ENCODE measurements around the gene ZBTB49.
"Not testable (repeated sequence)": the region's sequence is repeated elsewhere in the genome, so short reads cannot be mapped to it uniquely, and the experiment has no call there.

The ZBTB49 gene, protein sequence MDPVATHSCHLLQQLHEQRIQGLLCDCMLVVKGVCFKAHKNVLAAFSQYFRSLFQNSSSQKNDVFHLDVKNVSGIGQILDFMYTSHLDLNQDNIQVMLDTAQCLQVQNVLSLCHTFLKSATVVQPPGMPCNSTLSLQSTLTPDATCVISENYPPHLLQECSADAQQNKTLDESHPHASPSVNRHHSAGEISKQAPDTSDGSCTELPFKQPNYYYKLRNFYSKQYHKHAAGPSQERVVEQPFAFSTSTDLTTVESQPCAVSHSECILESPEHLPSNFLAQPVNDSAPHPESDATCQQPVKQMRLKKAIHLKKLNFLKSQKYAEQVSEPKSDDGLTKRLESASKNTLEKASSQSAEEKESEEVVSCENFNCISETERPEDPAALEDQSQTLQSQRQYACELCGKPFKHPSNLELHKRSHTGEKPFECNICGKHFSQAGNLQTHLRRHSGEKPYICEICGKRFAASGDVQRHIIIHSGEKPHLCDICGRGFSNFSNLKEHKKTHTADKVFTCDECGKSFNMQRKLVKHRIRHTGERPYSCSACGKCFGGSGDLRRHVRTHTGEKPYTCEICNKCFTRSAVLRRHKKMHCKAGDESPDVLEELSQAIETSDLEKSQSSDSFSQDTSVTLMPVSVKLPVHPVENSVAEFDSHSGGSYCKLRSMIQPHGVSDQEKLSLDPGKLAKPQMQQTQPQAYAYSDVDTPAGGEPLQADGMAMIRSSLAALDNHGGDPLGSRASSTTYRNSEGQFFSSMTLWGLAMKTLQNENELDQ

DNA sequence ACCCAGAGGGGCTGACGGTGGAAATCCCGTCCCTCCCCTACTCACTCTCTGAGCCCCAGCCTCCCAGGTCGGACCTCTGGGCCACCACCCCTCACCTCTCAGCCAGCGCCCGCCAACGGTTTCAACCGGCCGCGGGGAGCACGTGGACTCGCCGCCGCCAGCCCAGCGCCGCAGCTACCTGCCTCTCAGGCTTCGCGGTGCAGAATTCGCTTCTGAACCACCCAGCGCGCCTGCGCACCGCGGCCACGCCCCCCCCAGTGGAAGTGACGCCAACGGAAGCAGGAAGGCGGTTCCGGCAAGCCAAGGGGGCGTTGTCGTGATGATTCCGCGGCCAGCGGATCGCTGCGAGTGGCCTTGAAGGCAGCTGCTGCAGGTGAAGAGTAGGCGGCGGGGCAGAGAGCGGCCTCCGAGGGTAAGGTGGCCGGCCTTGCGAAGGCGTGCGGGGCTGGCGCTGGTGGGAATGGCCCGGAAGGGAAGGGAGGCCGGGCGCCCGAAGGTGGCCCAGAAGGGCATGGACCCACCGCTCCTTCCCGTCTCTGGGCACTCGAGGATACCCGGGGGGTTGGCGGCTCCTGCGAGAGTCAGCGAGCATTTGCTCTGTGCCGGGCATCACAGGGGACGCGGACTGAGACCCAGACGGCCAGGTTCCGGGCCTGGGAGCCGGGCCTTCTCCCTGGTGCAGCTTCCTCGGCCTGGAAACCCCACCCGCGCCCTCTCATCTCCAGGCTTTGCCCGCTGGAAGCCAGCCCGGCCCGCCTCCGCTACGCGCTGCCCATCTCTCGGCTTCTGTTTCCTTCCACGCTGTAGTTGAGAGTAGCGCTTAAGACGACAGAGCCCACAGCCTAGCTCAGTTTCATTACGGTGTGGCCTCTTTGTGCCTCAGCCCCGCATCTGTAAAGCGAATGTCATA is at the start of gene ZBTB49, which contains the start of gene LYAR:
ZBTB49 (plus strand) TSS at position 311 of the 910 bp plus-strand sequence. CDS start 9,695 bp downstream, outside the sequence.
LYAR (minus strand) TSS at position 214 of the 910 bp plus-strand sequence. CDS start 6,412 bp downstream, outside the sequence.
- DNase-seq (ENCODE audit: low spot score), result peak; percentile 89

DNA sequence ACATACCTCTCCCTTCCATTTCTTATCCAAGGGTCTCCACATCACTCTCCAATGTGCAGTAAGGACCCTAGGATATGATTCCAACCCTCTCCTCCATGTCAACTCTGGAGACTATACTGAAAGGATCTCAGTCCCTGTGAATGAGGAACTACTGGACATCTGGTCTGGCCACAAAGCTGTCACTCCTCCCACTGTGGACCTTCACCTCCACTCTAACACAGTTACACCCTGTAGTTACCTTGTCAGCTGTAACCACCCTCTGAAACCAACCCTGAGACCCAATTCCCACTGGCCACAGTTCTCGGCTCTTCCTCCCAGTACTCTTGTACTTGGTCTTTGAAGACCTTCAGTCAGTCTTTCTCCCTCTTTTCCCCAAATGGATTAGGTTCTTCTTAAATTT is 44.9 kb upstream of the ZBTB49 start:
- no peak for DNase-seq (ENCODE audit: low spot score)

DNA sequence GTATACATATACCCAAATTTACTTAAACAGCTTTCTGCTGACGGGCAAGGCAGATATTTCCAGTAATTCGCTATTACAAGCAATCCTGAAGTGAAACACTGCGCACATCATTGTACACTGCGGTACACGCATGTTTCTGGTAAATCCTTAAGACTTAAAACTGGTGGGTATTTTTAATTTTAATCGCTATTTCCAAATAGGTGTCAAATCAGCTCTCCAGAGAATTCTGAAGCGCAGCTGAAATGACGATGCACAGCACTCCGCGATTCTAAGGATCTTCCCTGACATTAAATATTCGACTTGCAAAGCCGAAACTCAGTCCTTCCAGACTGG is 42.4 kb upstream of the ZBTB49 start:
- no peak for DNase-seq (ENCODE audit: low spot score)

DNA sequence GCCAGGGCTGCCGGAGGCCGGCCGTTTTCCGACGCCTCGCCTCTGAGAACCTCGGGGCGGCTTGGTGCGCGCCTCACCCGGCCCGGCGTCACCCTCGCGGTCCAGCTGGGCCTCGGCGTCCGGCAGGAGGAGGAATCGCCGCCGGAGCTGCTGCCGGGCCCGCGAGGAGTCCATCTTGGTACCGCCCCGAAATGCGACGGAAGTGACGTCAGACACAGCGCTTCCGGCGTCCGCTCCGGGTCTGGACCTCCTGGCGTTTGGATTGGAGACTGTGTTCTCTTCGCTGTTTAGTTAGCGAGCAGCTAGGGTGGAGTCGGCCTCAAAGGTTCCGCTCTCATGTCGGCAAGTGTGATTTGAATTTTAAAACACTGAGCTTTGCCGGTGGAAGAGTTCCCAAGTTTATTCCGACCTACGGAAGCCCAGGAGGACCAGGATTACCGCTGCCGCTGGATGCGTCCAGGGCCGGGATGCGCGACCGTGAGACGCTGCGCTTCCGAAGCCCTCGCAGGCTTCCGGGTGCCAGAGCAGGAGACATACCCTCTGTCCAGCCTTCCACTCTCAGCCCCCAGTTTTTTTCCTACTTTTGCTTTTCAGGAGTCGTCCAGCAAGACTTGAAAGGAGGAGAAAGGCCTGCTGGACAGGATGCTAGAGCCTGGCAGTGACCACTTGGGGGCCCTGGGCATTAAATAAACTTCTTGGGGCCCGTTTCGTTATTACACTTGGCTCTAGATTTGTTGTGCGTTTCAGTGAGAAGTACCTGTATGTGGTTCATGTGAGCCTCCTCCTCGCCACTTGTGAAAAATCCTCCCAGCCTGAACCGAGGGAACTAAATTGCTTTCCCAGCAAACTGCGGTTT is 41.8 kb upstream of the ZBTB49 start, which contains the start of gene TMEM128:
TMEM128 (minus strand) TSS at position 195 of the 856 bp plus-strand sequence; CDS start at position 174, 21 bp downstream.
- peak; percentile 95 for DNase-seq (ENCODE audit: low spot score)

DNA sequence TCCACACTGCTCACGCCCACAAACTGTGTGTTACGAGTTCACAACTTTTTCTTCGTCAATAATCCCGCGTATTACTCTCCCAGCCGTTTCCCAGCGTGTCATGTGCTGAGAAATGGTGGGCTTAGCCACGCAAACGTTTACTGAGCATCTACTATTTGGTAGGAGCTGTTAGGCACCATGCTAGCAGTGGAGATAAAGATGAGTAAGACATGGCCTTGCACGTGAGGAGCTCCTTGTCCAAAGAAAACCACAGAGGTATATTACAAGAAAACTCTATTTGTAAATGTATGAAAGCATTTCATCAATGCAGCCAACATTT is 41.2 kb upstream of the ZBTB49 start:
- no peak for DNase-seq (ENCODE audit: low spot score)

DNA sequence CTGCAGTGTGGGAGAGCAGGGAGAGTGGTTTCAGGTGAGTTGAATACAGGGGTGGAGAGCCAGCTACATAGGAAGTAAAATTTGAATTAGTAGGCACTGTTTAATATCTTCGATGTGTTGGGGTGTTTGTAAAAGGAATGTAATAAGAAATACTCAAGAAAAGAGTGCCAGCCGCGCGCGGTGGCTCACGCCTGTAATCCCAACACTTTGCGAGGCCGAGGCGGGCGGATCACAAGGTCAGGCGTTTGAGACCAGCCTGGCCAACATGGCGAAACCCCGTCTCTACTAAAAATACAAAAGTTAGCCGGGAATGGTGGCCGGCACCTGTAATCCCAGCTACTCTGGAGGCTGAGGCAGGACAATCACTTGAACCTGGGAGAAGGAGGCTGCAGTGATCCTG is 40.7 kb upstream of the ZBTB49 start:
- DNase-seq (ENCODE audit: low spot score), result not testable (repeated sequence)

DNA sequence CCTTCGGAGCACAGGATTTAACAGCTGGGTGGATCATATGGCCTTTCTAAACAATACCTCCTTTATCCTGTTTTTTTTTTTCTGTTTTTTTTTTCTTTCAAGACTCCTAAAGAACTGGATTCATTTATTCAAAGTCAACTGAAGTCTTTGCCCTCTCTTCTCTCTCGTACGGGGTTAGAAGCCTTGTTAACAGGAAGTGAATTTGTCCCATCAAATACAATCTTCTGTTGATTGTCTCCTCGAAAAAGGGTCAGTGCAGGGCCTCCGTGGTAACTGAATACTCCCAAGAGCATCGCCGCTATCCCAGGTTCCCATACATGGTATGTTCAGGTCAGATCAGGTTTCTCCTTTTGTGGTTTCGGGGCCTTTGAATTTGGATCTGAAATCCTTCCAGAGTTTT is 40.2 kb upstream of the ZBTB49 start:
- DNase-seq (ENCODE audit: low spot score), result no peak

DNA sequence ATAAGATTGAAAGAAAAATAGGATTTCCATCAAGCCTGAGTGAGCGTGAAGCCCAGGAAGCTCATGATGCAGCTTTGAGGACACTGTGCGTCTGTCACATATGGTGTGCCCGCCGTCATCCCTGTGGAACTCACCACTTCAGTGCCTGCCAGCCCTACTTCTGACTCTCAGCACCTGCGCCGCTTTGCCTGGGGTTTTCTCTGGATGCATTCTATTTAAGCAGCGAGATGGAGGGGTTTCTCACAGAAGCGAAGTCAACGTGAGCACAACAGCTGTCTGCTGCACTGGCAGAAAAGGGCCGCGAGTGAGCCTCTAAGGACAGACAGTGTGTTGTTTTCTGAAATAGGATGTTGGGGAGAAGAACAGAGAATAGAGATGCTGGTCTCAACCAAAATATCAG is 35.9 kb upstream of the ZBTB49 start:
- DNase-seq (ENCODE audit: low spot score), result no peak

DNA sequence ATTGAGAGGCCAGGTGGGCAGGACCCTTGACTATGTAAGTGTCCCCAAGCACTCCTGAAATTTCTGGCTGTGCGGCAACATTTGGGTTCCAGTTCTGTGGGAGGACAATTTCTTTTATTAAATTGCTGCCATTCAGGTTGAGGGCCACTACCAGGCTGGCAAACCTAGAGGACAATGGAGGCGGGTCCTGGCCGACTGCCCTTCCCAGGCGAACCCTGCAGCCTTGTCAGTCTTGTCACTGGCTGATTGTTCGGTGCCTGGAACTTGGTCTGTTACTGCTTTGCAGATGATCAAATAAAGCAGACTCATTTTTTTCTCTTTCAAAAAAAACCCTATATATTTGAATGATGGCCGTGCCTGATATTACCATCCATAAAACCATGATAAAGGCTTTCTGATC is 35.4 kb upstream of the ZBTB49 start:
- peak; percentile 69 for DNase-seq (ENCODE audit: low spot score)

DNA sequence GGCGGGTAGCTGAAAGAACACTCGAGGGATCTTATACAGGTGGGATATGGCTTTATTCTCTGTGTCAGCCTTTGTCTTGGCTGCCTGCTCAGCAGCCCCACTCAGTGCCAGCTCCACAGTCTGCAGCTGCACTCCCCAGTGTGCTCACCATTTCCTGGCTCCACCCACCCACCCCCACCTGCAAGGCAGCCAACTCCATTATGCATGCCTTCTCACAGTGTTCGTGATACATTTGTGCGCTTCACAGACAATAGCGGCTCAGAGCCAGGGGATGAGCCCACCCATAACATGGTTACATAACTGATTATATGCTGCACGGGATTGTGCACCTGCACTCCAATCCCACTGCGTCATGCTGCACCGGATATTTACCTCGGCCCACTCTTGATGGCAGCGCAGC is 33.3 kb upstream of the ZBTB49 start:
- DNase-seq (ENCODE audit: low spot score), result peak; percentile 26

DNA sequence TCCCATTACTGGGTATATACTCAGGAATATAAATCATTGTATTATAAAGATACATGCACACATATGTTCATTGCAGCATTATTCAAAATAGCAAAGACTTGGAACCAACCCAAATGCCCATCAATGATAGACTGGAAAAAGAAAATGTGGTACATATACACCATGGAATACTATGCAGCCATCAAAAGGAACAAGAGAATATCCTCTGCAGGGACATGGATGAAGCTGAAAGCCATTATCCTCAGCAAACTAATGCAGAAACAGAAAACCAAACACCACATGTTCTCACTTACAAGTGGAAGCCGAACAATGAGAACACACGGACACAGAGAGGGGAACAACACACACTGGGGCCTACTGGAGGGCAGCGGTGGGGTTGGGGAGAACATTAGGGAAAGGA is 32.3 kb upstream of the ZBTB49 start:
- DNase-seq (ENCODE audit: low spot score), result not testable (repeated sequence)

DNA sequence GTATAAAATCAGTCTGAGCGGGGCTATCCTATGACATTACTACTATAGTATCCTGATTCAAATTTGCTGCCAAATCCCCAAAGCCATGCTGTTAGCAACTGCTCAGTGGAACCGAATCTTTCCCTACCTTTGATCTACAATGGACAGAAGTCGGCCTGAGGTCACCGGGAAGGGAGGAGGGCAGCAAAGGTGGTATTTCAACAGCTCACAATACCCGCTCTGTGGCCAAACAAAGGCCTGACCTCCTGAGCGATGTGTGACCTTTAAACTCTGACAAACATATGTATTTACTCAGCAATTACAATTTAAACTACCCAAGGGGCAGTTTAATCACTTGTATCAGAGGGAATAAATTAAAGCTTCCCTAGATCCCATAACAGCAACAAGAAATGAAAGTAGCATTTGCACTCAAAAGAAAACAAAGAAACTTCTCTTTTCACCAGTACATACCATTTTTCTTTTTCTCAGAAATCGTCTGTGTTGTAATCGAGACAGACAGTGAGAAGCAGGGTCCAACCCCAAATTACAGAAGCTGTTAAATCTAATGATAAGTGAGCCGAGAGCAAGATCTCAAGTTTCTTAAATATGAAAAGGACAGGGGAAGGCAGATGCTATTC is 30.5 kb upstream of the ZBTB49 start:
- DNase-seq (ENCODE audit: low spot score), result no peak

DNA sequence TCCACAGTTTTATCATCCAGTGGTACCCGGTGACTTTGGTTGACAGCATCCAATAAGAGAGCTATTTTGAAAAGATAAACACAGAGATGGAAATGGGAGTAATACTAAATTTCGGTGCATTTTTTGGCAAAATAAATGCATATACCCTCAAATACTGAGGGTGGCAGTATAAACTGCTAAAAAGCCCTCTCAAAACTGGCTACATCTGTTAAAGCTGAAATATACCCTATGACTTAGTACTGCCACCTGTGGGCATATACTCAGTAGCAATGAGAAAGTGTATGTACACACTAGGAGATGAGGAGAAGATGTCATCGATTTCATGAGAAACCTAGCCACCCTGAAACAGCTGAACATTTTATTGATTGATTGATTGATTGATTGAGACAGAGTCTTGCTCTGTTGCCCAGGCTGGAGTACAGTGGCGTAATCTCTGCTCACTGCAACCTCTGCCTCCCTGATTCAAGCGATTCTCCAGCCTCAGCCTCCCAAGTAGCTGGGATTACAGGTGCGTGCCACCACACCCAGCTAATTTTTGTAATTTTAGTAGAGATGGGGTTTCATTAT is 29.8 kb upstream of the ZBTB49 start:
- DNase-seq (ENCODE audit: low spot score), result no peak

DNA sequence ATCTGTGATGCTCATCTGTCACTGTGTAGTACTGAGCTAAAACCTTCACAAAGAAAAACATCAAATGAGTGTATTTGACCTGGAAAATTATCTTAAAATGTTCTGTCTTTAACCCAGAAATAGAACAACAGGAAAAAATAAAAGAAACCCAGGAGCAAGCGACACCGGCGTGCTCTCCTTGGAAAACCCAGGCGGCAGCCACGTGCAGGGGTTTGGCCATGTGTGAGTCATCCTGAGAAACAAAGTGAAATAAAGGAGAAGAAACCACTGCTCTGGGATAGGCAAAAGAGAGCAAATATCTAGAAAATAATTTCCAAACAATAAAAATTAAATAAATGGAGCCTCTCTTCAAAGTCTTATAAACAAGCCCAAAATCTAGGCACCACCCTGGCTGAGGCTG is 22.1 kb upstream of the ZBTB49 start:
- no peak for DNase-seq (ENCODE audit: low spot score)

DNA sequence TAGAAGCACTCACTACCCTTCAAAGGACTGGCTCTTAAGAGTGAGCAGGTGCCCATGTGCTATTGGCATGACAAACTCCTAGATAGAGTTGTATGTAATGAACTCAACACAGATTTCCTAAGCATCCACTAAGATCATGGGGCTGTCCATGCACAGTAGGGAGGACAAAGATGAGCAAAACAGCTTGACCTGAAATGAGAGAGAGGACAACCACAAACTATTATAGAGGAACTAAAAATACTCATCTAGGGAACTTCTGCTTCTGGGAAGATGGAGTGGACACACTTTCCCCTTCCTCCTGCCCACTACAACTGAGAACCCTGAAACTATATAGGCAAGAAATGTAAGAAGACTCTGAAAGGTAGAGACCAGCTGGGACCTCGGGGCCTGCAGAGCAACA is 21.3 kb upstream of the ZBTB49 start:
- DNase-seq (ENCODE audit: low spot score), result no peak

DNA sequence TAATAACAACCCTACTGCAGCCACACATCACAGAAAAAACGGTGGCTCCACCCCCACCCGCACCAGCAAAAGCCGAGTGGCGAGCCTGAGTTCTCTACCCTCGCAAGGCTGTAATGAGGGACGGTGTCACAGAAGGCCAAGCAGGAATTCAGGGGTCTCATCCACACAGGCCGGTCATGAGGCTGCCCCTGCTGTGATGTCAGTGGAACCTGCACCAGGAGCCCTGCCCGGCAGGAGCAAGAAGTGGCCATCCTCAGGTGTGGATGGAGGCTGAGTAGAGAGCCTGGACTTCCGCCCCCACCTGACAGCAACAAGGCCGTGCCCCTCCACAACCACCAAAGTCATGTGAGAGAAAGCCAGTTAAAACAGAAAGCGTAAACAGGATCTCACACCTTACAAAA is 20.7 kb upstream of the ZBTB49 start:
- DNase-seq (ENCODE audit: low spot score), result no peak

DNA sequence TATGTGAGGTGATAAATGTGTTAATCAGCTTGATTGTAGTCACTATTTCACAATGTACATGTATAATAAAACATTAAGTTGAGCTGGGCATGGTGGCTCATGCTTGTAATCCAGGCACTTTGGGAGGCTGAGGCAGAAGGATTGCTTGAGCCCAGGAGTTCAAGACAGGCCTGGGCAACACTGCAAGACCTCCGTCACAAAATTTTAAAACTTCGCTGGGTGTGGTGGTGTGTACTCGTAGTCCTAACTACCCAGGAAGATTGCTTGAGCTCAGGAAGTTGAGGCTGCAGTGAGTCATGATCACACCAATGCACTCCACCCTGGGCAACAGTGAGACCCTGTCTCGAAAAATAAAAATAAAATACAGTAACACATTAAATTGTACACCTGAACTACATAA is 20.2 kb upstream of the ZBTB49 start:
- no peak for DNase-seq (ENCODE audit: low spot score)

DNA sequence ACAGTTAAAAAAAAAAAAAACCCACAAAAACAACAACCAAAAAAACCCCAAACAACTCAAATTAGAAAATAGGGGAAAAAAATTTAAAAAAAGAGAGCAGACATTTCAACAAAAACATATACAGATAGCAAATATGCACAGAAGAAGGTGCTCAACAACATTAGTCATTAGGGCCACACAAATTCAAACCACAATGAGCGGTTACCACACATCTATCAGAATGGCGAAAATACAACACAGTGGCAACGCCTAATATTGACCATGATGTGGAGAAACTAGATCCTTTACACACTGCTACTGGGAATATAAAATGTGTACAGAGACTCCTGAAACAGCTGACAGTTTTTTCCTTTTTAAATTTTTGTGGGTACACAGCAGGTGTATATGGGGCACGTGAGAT is 19.5 kb upstream of the ZBTB49 start:
- DNase-seq (ENCODE audit: low spot score), result no peak

DNA sequence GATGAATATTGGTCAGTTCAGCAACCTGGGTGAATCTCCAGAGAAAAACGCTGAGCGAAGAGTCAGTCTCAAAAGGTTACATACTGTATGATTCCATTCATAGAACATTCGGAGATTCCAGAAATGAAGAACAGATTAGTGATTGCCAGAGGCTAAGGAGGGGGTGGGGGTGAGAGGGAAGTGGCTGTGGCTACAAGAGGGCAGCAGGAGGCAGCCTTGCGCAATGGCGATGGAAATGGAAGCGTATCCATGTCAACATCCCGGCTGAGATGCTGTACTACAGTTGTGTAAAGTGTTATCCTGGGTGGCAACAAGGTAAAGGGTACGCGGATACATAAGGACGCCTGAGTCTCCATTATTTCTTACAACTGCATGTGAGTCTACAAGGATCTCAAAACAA is 18.1 kb upstream of the ZBTB49 start:
- no peak for DNase-seq (ENCODE audit: low spot score)

DNA sequence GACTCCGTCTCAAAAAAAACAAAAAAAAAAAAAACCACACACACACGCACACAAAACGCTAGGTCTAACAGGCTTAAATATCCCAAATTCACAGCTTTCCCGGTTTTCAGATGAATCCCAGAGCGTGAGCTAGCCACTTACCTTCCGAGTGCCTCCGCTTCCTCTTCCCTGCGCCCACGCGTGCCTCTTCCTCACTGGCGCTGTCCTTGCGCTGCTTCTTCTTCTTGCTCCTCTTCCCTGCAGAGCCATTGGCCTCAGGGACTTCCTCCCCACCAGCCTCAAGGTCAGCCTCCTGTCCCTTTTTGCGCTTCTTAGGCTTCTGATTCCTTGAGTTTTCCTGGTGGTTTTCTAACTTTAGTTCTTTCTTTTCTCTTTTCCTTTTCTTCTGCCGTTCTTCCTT is 15.8 kb upstream of the ZBTB49 start:
- DNase-seq (ENCODE audit: low spot score), result no peak

DNA sequence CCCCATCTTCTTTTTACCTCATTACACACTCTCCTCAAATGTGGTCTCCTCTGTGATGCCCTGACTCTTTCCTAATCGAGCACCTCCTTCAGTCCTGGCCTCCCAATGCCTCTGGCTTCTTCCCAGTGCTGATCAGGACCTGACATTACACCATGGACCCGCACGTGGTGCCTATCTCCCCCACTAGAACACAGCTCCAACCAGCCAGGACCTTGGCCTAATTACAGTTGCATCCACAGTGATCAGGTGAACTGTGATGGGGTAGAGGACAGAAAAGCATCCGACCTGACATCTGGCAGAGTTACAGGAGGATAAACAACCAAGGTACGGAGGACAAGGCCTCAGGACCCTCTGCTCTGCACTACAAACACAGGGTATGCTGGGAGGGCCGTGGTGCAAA is 12.5 kb upstream of the ZBTB49 start:
- no peak for DNase-seq (ENCODE audit: low spot score)

Measured in putamen (tissue), 1 donor.